HG03196 (cell line): ENCODE results near the gene SKIC8.

Experiments used
- ATAC-seq: cut with Tn5 transposase; IDR thresholded peaks from one replicate; pipeline ENCODE4 v1.9.1; 2021; ENCODE audit not compliant: unreplicated experiment

Gene SKIC8

DNA sequence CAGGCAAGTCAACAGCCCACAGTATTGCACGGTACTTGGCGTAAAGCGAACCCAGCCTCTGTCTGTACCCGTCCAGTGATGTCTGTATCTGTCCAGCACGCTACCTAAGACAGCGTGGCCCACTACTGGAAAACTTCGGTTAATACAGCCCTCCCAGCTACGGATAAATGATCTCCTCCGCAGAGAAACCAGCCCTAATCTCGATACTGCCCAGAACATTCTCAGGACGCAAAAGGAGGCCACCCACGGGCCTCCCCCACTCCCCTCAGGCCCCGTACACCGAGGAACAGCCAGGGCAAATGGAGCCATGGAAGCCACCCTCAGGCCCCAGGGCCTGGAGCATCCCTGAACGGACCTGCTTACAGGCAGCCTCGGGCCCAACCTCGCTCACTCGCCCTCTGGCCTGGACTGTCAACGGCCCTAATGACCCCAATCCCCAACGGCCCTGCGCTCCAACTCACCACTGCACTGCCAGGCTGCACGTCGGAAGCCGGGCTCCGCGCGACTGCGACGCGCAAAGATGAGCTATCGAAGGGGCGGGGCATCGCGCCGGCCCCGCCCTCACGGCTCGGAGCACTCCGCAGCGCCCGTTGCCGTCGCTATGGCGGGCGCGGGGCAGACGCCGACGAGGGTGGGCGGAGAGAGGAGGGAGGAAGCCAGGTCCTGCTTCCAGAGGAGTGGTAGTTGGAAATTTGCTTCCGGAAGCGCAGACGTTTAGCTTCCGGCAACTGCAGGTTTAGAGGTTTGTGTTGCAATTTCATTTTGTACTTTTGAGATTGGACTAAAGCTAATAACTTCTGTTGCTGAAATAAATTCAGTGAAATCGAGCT, at the start of gene SKIC8:
Gene SKIC8 (minus strand): TSS at position 509 of the 830 bp plus-strand sequence. CDS start 3,923 bp downstream, outside the sequence.
- ATAC-seq: peak; percentile 82

DNA sequence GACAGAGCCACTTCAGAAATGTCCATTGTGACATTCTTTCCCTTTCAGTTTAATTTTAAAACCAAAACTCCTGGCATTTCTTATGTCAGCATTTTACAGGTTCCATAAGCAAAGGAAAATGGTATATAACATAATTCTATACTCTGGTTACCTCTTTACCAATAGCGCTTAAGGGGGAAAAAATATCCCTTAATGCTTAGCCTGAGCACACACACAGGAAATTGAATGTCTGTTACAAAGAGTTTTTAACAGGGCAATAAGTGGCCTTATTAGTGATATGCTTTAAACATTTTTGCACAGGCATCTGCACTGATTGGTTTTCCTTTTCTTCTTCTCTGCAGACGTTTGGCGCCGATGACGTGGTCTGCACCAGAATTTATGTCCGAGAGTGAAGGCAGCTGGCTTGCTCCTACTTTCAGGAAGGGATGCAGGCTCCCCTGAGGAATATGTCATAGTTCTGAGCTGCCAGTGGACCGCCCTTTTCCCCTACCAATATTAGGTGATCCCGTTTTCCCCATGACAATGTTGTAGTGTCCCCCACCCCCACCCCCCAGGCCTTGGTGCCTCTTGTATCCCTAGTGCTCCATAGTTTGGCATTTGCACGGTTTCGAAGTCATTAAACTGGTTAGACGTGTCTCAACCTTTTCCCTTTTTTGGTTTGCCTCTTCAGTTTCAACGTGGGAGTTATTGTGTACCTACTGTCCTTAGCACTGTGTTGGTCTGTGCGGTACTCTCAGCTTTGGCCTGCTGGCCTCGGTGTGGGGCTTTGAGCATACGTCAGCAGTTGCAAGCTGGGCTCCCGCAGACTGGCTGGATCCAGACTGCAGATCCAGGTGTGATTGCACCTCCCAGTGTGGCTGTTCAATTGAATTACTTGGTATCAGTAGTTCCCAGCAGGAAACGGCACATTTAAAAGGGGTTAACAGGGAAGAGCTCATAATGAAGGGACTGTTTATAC, 48.5 kb upstream of the SKIC8 start:
- no peak for ATAC-seq

DNA sequence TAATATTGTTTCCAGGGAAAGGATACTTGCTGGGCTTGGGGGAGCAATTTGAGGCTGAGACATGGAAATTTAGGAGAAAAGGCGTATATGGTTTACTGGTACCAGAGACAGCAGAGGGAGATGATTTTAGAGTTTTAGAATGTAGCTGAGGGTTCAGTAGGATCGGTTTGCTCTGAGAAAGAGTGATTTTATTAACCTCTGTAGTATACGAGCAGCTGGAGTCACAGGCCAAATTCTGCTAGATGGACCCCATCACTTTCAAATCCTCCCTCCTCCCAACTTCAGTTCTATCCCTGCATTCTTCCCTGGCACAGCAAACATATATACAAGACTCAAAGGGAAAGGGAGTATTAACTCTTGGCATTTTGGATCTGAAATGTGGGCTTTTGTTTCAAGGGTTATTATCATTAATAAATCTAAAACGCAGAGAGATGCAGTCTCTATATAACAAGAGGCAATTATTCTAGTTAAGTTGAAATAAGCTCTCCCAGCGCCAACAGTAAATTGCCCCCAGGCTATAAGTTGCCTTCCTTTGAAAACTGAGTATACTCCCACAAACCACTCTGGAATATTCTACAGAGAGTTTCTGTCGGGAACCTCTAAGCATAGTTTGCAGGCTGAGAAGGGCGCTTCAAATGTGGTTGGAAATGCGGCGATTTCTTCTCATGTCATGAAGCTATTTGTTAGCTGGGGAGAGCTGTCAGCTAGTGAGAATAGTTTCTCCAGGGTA, 46.2 kb upstream of the SKIC8 start:
- ATAC-seq: no peak

DNA sequence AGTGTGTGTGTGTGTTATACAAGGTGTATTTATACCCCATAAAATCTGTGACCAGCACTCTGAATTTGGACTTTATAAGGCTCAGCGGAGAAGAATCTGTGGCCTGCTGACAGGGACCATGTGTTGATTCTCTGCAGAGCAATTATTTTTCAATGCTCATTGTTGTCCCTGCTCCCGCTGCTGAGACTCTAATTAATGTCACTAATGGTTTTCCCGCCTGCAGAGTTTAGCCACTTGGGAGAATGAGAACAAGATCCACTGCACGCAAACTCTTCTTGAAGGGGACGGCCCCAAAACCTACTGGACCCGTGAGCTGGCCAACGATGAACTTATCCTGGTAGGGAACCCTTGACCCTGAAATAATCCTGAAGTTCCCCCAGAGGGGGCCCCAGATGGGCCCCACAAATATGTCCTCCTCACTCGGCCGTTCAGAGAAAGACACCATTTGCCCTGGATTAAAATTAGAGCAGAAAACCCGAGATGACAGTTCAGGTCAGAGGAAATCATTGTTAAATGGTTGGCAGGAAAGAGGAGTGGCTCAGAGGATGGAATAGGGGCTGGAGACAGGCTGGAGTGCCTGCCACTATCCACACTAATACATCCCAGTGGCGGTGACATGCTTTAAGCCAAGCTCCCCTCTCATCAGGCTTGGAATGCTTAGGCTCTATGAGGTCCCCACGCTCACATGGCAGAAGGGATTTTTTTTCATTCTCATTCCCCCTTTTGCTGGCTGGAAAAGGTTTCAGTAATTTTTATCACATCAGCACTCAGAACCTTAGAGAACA, 44.1 kb upstream of the SKIC8 start:
- no peak for ATAC-seq

- no peak for ATAC-seq
Measured at GRCh38 chr15:78342021-78342420, 42.6 kb upstream of the SKIC8 start.

GRCh38 chr15:78341057-78341987, 41.9 kb upstream of the SKIC8 start:
- ATAC-seq: no peak

- no peak for ATAC-seq
Measured at GRCh38 chr15:78340231-78341056, 41.0 kb upstream of the SKIC8 start, which contains the start of gene CRABP1. Gene CRABP1 (plus strand): TSS chr15:78340353. CDS start chr15:78340429, 76 bp downstream.

GRCh38 chr15:78339559-78339958, 40.1 kb upstream of the SKIC8 start:
- no peak for ATAC-seq

DNA sequence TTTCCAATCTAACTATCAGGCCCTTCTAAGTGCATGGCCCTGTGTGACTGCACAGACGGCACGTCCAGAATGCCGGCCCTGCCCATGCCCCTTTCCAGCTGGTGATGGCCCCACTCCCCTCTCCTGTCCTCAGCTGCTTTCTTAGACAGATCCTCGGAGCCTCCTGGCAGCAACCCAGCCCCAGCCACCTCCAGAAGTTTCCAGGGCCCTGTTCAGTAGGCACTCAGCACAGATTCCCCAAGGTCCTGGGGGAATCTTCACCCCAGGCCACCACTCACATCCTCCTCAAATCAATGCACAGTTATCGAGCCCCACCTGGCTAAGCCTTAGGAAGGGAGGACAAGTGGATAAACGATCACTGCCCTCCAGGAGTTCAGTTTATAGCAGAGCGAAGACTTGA, 39.4 kb upstream of the SKIC8 start:
- no peak for ATAC-seq

DNA sequence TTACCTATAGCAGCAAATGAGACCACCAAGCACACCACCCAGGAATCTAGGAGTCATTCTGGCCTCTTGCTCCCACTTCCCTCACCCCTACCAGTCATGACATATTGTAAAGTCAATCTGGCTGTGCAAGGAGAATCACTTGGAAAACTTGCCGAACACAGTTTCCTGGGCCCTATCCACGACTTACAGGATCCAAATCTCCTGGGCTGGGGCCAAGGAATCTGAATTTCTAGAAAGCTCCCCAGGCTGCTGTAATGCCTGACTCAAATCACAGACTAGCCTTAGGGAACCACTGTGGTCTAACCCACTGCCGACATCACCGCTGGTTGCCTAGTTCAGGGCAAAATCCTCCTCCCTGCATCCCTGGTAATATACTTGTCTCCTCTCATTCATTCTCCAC, 36.6 kb upstream of the SKIC8 start:
- ATAC-seq: no peak

DNA sequence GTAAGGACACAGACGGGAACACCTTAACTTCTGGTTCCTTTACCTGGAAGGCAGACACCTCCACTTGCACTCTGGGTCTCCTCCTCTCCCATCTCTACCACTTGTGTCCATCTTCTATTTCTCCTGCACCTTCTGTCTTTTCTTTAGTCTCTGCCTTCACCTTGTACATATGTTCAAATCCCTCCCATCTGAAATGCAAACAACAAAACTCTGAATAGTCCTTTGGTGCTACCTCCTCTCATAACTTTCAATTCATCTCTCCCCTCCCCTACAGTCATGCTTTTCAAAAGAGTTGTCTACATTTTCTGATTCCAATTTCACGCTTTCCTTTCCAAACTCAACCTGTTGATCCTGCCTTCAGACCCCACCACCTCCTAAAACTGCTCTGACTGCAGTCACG, 35.4 kb upstream of the SKIC8 start:
- no peak for ATAC-seq

DNA sequence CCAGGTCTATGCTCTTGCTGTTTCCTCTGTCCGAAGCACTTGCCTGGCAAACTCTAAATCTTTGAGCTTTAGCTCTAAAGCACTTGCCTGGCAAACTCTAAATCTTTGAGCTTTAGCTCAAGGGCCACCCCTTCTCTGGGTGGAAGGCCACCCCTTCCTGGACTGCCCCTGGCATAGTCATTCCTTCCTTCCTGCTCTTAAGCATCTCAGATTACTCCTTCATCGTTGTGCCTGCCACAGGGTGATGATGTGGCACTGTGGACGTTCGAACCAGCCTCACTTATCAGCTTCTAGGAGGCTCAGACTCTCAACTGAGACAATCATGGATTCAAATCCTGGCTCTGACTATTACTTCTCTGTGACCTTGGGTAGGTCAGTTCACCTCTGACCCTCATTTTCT, 30.2 kb upstream of the SKIC8 start:
- ATAC-seq: no peak

- ATAC-seq: no peak
Measured at GRCh38 chr15:78327466-78327865, 28.1 kb upstream of the SKIC8 start.

DNA sequence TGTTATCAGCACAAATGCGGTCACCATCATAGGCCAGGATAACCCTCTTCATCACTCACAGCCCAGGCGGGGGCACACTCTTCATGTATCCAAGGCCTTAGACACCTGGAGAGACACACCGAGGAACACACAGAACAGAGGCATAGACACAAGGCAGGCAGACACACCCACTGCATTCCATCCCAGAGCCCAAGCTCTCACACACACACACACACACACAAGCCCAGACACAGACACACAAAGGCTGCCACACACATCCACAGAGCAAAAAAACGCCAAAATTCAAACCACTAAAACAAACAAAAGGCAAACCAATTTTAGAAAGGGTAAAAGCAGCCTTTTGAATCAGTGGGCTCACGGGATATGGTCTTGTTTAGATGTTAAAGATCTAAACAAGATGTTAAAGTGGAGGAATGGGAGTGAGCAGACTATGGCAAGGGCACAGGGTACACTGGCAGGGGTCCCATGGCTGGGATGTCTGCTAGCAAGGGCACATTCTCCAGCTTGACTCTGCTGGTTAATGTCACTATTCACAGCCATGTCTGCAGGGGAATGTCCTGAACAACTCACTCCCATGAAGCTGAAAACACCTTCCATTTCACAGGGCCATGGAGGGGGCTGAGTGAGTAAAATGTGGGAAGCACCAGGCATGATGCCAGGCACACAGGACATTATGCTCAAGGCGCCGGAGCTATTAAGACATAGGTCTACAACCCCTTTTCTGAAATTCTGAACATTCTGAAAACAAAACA, 25.9 kb upstream of the SKIC8 start:
- ATAC-seq: no peak

DNA sequence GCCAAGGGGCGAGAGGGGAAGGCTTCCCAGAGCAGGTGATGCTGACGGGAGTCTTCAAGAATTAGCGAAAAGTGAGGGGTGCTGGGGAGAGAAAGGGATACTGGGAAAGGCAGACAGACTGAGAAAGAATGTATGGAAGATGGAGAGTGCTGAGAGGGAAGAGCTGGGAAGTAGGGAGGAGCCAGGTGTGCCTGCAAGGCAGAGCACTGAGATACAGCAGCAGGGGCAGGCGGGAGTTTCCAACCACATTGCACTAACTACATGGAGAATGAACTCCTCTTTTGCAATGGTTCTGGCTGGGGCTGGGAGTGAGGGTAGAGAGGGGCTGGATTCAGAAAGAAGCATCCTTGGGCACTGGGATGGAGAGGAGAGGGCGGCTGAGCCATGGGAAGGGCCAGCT, 24.7 kb upstream of the SKIC8 start:
- no peak for ATAC-seq

GRCh38 chr15:78323693-78324092, 24.3 kb upstream of the SKIC8 start:
- ATAC-seq: no peak

DNA sequence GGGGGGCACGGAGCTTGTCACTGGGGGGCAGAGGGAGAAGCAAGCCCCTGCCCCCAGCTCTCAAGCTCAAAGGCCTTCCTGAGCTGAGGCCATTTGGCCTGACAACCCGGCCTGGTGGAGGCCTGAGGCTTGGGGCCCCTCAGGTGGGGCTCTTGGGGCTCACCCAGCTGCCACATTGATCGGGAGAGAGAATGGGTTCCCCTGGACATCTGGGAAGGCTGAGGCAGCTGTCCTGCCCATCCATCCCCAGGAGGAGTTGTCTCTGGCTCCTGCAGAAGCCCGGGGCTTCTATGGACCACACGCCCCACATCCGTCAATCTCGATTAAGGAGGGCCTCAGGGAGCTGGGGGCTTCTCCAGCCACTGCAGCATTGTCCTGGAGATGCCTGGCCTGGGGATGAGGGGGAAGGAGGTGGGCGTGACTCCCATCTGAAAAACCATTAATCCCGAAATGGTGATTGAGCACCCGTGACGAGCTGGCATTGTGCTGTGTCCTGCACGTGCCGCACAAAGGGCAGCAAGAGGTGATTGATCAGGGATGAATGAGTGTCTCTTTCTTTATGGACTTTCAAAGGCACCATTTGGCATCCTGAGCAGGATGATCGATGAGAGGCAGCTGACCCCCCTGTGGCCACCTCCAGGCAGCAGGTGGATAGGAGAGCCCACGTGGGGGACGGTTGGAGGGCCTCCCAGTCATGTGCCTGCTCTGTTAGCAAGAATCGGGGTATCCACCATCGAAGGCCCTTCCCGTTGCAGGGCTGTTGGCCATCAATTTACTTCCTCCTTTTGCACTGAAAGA, 23.5 kb upstream of the SKIC8 start:
- ATAC-seq: no peak
